GM21526 (cell line): ENCODE results near the gene FBN3.
"Not testable (repeated sequence)": the region's sequence is repeated elsewhere in the genome, so short reads cannot be mapped to it uniquely, and the experiment has no call there.

Experiments
- ATAC-seq: cut with Tn5 transposase; IDR thresholded peaks from one replicate; pipeline ENCODE4 v1.9.1; 2021; ENCODE audit warnings: moderate library complexity; ENCODE audit not compliant: unreplicated experiment, low FRiP score

The FBN3 gene

GRCh38 chr19:8064911-8065874, 84.2 kb downstream of the FBN3 start:
- no peak for ATAC-seq

- no peak for ATAC-seq
Observed at GRCh38 chr19:8057545-8058270, 91.7 kb downstream of the FBN3 start.

- no peak for ATAC-seq
Observed at GRCh38 chr19:8056533-8056932, 92.9 kb downstream of the FBN3 start.

GRCh38 chr19:8054169-8054568, 95.2 kb downstream of the FBN3 start:
- ATAC-seq, result no peak

- no peak for ATAC-seq
Observed at GRCh38 chr19:8052464-8052859, 96.9 kb downstream of the FBN3 start, which contains the start of gene CCL25. TSS of gene CCL25 (plus strand) at chr19:8052760. CDS start at chr19:8053050, 290 bp downstream.

GRCh38 chr19:8050274-8051096, 98.9 kb downstream of the FBN3 start:
- peak; percentile 77 for ATAC-seq

- ATAC-seq, result no peak
Observed at GRCh38 chr19:8046569-8047165, 102.7 kb downstream of the FBN3 start.

- no peak for ATAC-seq
Observed at GRCh38 chr19:8045872-8046568, 103.4 kb downstream of the FBN3 start.

- ATAC-seq, result no peak
Observed at GRCh38 chr19:8044018-8044417, 105.4 kb downstream of the FBN3 start.

- no peak for ATAC-seq
Observed at GRCh38 chr19:8042900-8043299, 106.5 kb downstream of the FBN3 start.

- ATAC-seq, result no peak
Observed at GRCh38 chr19:8041531-8041931, 107.9 kb downstream of the FBN3 start.

- ATAC-seq, result no peak
Observed at GRCh38 chr19:8039231-8039630, 110.2 kb downstream of the FBN3 start.

- ATAC-seq, result no peak
Observed at GRCh38 chr19:8038815-8039214, 110.6 kb downstream of the FBN3 start.

- ATAC-seq, result no peak
Observed at GRCh38 chr19:8036434-8037099, 112.8 kb downstream of the FBN3 start.

- ATAC-seq, result no peak
Observed at GRCh38 chr19:8034178-8034525, 115.2 kb downstream of the FBN3 start.

- ATAC-seq, result not testable (repeated sequence)
Observed at GRCh38 chr19:8033287-8034177, 115.9 kb downstream of the FBN3 start.

GRCh38 chr19:8030960-8031359, 118.4 kb downstream of the FBN3 start:
- no peak for ATAC-seq

GRCh38 chr19:8028951-8029491, 120.4 kb downstream of the FBN3 start:
- no peak for ATAC-seq
